Measurements from ENCODE around the gene SOCS3.
A peak's percentile ranks its signal among the peaks of the same experiment; 100 is the strongest.

The SOCS3 gene, protein sequence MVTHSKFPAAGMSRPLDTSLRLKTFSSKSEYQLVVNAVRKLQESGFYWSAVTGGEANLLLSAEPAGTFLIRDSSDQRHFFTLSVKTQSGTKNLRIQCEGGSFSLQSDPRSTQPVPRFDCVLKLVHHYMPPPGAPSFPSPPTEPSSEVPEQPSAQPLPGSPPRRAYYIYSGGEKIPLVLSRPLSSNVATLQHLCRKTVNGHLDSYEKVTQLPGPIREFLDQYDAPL

DNA sequence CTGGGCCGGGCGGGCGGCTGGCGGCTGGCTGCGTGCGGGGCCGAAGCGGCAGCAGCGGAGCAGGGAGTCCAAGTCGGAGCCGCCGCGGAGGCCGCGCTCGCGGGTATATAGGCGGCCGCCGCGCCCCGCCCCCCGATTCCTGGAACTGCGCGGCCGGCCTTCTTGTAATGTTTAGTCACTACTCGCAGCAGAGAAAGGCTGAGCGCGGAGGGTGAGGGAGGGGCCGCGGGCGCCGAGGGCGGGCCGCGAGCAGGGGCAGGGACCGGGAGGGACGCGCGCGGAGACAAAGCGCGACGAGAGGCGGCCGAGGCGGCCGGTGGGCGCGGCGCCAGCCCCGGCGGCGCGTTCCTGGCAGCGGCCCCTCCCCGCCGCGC, at the start of gene SOCS3:
SOCS3 (minus strand) TSS at position 81 of the 374 bp plus-strand sequence. CDS start 982 bp downstream, outside the sequence.
- POLR2A ChIA-PET, result interaction anchor here (0.6 to 1.7 kb wide), 6 partner anchors 16 to 106 kb away, joined by 3 to 12 read pairs (median 6); no protein-coding TSS in a partner anchor
- Histone ChIP-seq H3K36me3 (ENCODE audit: control insufficient read depth in 2 of 2, insufficient read depth in 1 of 2, low read length in 2 of 2) (peaks cover 0 to 18% of the 10 kb centered on the region in 2 experiments; a peak in 1 of 3 replicates), H3K4me3 (ENCODE audit: low read depth, low read length) (peak within 1 kb of the TSS; percentile 76), H3K4me1 (ENCODE audit: control insufficient read depth, insufficient read depth, low read length) (peaks cover 7% of the 10 kb centered on the region), H3K27ac (ENCODE audit: extremely low read depth, low read depth, low read length) (peak within 1 kb of the TSS; percentile 67; the same call in 1 of the 2 replicates), H3K9me3 (ENCODE audit: control insufficient read depth, insufficient read depth, low read depth, low read length) (no peaks in the 10 kb centered on the region)
- CTCF ChIA-PET, result interaction anchor here (0.7 to 9.1 kb wide), 18 partner anchors 12 to 347 kb away, joined by 3 to 137 read pairs (median 6); partner anchors contain the start of gene PGS1
- TF ChIP-seq, protein P1, sequence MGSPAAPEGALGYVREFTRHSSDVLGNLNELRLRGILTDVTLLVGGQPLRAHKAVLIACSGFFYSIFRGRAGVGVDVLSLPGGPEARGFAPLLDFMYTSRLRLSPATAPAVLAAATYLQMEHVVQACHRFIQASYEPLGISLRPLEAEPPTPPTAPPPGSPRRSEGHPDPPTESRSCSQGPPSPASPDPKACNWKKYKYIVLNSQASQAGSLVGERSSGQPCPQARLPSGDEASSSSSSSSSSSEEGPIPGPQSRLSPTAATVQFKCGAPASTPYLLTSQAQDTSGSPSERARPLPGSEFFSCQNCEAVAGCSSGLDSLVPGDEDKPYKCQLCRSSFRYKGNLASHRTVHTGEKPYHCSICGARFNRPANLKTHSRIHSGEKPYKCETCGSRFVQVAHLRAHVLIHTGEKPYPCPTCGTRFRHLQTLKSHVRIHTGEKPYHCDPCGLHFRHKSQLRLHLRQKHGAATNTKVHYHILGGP (tag by site-specific recombination; IDR thresholded peaks at IDR 0.05), result peak; percentile 63; the same call in 1 of the 2 replicates
- no peak for TF ChIP-seq ZNF350 (tag by site-specific recombination; IDR thresholded peaks at IDR 0.05)
- TF ChIP-seq ZNF449 (tag by site-specific recombination; IDR thresholded peaks at IDR 0.05), result no peak
- TF ChIP-seq ZSCAN16 (tag by site-specific recombination; IDR thresholded peaks at IDR 0.05), result no peak
- TF ChIP-seq ZNF311 (tag by site-specific recombination; IDR thresholded peaks at IDR 0.05; ENCODE audit: borderline replicate concordance), result no peak
- TF ChIP-seq ZBTB8A (tag by site-specific recombination; IDR thresholded peaks at IDR 0.05), result peak; percentile 69
- TF ChIP-seq ZNF19 (tag by site-specific recombination; IDR thresholded peaks at IDR 0.05; ENCODE audit: low read depth), result no peak
- no peak for TF ChIP-seq GLIS2 (tag by site-specific recombination; IDR thresholded peaks at IDR 0.05)
- TF ChIP-seq, protein P2, sequence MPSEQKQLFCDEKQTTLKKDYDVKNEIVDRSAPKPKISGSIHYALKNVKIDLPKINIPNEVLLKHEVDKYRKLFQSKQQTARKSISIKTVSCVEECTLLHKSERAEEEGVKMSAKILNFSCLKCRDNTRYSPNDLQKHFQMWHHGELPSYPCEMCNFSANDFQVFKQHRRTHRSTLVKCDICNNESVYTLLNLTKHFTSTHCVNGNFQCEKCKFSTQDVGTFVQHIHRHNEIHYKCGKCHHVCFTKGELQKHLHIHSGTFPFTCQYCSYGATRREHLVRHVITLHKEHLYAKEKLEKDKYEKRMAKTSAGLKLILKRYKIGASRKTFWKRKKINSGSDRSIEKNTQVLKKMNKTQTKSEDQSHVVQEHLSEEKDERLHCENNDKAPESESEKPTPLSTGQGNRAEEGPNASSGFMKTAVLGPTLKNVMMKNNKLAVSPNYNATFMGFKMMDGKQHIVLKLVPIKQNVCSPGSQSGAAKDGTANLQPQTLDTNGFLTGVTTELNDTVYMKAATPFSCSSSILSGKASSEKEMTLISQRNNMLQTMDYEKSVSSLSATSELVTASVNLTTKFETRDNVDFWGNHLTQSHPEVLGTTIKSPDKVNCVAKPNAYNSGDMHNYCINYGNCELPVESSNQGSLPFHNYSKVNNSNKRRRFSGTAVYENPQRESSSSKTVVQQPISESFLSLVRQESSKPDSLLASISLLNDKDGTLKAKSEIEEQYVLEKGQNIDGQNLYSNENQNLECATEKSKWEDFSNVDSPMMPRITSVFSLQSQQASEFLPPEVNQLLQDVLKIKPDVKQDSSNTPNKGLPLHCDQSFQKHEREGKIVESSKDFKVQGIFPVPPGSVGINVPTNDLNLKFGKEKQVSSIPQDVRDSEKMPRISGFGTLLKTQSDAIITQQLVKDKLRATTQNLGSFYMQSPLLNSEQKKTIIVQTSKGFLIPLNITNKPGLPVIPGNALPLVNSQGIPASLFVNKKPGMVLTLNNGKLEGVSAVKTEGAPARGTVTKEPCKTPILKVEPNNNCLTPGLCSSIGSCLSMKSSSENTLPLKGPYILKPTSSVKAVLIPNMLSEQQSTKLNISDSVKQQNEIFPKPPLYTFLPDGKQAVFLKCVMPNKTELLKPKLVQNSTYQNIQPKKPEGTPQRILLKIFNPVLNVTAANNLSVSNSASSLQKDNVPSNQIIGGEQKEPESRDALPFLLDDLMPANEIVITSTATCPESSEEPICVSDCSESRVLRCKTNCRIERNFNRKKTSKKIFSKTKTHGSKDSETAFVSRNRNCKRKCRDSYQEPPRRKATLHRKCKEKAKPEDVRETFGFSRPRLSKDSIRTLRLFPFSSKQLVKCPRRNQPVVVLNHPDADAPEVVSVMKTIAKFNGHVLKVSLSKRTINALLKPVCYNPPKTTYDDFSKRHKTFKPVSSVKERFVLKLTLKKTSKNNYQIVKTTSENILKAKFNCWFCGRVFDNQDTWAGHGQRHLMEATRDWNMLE (tag by site-specific recombination; conservative IDR thresholded peaks at IDR 0.05; ENCODE audit: low read depth), result no peak
- TF ChIP-seq ZSCAN18 (tag by site-specific recombination; IDR thresholded peaks at IDR 0.05), result no peak
- TF ChIP-seq ZBTB7A (tag by site-specific recombination; IDR thresholded peaks at IDR 0.05; ENCODE audit: low read depth), result no peak
- no peak for TF ChIP-seq PRDM10 (tag by site-specific recombination; IDR thresholded peaks at IDR 0.05)
- TF ChIP-seq KLF7 (tag by site-specific recombination; IDR thresholded peaks at IDR 0.05; ENCODE audit: borderline replicate concordance), result no peak
- TF ChIP-seq ZNF223 (tag by site-specific recombination; IDR thresholded peaks at IDR 0.05), result no peak
- TF ChIP-seq GFI1B (tag by site-specific recombination; IDR thresholded peaks at IDR 0.05), result no peak
- TF ChIP-seq, protein P3, sequence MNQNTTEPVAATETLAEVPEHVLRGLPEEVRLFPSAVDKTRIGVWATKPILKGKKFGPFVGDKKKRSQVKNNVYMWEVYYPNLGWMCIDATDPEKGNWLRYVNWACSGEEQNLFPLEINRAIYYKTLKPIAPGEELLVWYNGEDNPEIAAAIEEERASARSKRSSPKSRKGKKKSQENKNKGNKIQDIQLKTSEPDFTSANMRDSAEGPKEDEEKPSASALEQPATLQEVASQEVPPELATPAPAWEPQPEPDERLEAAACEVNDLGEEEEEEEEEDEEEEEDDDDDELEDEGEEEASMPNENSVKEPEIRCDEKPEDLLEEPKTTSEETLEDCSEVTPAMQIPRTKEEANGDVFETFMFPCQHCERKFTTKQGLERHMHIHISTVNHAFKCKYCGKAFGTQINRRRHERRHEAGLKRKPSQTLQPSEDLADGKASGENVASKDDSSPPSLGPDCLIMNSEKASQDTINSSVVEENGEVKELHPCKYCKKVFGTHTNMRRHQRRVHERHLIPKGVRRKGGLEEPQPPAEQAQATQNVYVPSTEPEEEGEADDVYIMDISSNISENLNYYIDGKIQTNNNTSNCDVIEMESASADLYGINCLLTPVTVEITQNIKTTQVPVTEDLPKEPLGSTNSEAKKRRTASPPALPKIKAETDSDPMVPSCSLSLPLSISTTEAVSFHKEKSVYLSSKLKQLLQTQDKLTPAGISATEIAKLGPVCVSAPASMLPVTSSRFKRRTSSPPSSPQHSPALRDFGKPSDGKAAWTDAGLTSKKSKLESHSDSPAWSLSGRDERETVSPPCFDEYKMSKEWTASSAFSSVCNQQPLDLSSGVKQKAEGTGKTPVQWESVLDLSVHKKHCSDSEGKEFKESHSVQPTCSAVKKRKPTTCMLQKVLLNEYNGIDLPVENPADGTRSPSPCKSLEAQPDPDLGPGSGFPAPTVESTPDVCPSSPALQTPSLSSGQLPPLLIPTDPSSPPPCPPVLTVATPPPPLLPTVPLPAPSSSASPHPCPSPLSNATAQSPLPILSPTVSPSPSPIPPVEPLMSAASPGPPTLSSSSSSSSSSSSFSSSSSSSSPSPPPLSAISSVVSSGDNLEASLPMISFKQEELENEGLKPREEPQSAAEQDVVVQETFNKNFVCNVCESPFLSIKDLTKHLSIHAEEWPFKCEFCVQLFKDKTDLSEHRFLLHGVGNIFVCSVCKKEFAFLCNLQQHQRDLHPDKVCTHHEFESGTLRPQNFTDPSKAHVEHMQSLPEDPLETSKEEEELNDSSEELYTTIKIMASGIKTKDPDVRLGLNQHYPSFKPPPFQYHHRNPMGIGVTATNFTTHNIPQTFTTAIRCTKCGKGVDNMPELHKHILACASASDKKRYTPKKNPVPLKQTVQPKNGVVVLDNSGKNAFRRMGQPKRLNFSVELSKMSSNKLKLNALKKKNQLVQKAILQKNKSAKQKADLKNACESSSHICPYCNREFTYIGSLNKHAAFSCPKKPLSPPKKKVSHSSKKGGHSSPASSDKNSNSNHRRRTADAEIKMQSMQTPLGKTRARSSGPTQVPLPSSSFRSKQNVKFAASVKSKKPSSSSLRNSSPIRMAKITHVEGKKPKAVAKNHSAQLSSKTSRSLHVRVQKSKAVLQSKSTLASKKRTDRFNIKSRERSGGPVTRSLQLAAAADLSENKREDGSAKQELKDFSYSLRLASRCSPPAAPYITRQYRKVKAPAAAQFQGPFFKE (tag by site-specific recombination; IDR thresholded peaks at IDR 0.05; ENCODE audit: borderline replicate concordance), result no peak
- no peak for TF ChIP-seq ZNF184 (tag by site-specific recombination; IDR thresholded peaks at IDR 0.05)
